Stomach (tissue), 4 donors: ENCODE results near the gene HNRNPF.

Source experiments
- EP300 ChIP-seq: sonication (generic); formaldehyde crosslinking; IDR thresholded peaks from one replicate; pipeline ENCODE4 v1.6.1; 2017; ENCODE audit warnings: antibody characterized with exemption
- POLR2A ChIP-seq, 4 donors: fragments of 450-650 bp; IDR thresholded peaks; one replicate each; pipeline ENCODE4 v1.6.1; 2016; ENCODE audit warnings: antibody characterized with exemption in 4 of 4, control low read depth in 2 of 4, mild to moderate bottlenecking in 1 of 4, moderate library complexity in 1 of 4
- POLR2AphosphoS5 ChIP-seq, 3 donors: sonication (generic); formaldehyde crosslinking; IDR thresholded peaks; one replicate each; pipeline ENCODE4 v1.6.1; 2016; ENCODE audit warnings: antibody characterized with exemption in 3 of 3
- TF ChIP-seq, protein P1 (sequence below), 7 experiments: fragments of 450-650 bp in 4 of 7; fragments of 200-600 bp in 3 of 7; sonication (generic) in 3 of 7; IDR thresholded peaks; one replicate each; pipeline ENCODE4 v1.5.1; 2016 to 2019; ENCODE audit warnings: antibody characterized with exemption in 7 of 7, control low read depth in 2 of 7, mild to moderate bottlenecking in 1 of 7

DNA sequence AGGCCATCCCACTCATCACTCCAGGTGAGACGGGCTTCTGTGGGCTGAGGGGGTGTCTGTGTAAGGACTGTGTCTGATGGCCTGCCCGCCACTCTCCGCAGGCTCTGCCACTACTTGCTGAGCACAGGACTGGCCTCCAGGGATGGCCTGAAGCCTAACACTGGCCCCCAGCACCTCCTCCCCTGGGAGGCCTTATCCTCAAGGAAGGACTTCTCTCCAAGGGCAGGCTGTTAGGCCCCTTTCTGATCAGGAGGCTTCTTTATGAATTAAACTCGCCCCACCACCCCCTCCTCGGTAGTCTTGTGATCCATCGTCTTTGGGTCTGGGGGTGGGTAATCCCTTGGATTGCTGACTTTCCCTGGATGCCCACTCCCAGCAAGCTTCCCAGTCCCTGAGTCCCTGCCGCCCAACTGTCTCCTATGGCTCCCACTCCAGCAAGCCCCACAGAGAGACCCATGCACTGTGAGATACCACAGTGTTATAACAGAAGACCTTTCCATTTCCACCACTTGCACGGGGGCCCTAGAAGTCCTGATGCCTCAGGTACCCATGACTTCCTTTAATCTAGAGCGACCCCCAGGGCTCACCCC, 32.8 kb downstream of the HNRNPF start:
- TF ChIP-seq, protein P1, sequence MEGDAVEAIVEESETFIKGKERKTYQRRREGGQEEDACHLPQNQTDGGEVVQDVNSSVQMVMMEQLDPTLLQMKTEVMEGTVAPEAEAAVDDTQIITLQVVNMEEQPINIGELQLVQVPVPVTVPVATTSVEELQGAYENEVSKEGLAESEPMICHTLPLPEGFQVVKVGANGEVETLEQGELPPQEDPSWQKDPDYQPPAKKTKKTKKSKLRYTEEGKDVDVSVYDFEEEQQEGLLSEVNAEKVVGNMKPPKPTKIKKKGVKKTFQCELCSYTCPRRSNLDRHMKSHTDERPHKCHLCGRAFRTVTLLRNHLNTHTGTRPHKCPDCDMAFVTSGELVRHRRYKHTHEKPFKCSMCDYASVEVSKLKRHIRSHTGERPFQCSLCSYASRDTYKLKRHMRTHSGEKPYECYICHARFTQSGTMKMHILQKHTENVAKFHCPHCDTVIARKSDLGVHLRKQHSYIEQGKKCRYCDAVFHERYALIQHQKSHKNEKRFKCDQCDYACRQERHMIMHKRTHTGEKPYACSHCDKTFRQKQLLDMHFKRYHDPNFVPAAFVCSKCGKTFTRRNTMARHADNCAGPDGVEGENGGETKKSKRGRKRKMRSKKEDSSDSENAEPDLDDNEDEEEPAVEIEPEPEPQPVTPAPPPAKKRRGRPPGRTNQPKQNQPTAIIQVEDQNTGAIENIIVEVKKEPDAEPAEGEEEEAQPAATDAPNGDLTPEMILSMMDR (IDR thresholded peaks at IDR 0.05) = no peak
- TF ChIP-seq POLR2A (IDR thresholded peaks at IDR 0.05) (no peak), EP300 (no peak), POLR2AphosphoS5 (IDR thresholded peaks at IDR 0.05) (no peak)
